Gastrocnemius medialis (tissue), 4 donors: ENCODE data around the gene SERPINA9.

Experiments used
- POLR2A ChIP-seq, 2 donors: fragments of 450-650 bp; IDR thresholded peaks; one replicate each; pipeline ENCODE4 v1.6.1; 2017; ENCODE audit warnings: antibody characterized with exemption in 2 of 2, mild to moderate bottlenecking in 2 of 2, moderate library complexity in 2 of 2
- TF ChIP-seq, protein P1 (sequence below), 5 experiments: fragments of 450-650 bp in 3 of 5; fragments of 200-600 bp in 2 of 5; sonication (generic) in 2 of 5; IDR thresholded peaks in 4 of 5; conservative IDR thresholded peaks in 1 of 5; 1 replicate in 4 of 5; 2 replicates in 1 of 5; pipeline ENCODE4 v1.5.1; 2016 to 2019; ENCODE audit warnings: antibody characterized with exemption in 5 of 5, mild to moderate bottlenecking in 3 of 5, moderate library complexity in 3 of 5

DNA sequence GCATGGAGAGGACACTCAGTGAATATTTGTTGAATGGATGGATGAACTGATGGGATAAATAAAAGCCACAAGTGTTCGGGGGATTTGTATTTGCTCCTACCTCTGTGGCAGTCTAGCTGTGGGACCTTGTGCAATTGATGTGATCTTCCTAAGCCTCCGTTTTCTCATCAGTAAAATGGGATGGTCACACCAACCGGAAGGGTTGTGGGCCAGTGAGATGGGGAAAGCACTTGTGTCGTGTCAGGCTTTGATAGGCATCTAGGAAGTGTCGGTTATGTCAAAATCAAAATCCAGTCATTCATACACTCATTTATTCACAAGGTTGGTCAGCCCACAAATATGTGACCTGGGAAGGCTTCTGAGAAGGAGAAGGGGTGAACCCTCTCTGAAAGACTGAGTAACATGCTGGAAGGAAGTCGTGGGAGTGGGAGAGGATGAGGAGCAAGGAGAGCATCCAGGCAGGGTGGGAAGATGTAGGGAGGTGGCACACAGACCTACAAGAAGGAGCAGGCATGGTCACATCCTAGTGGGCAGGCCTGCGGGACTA lies 7.8 kb upstream of the SERPINA9 start:
- TF ChIP-seq, protein P1, sequence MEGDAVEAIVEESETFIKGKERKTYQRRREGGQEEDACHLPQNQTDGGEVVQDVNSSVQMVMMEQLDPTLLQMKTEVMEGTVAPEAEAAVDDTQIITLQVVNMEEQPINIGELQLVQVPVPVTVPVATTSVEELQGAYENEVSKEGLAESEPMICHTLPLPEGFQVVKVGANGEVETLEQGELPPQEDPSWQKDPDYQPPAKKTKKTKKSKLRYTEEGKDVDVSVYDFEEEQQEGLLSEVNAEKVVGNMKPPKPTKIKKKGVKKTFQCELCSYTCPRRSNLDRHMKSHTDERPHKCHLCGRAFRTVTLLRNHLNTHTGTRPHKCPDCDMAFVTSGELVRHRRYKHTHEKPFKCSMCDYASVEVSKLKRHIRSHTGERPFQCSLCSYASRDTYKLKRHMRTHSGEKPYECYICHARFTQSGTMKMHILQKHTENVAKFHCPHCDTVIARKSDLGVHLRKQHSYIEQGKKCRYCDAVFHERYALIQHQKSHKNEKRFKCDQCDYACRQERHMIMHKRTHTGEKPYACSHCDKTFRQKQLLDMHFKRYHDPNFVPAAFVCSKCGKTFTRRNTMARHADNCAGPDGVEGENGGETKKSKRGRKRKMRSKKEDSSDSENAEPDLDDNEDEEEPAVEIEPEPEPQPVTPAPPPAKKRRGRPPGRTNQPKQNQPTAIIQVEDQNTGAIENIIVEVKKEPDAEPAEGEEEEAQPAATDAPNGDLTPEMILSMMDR (IDR thresholded peaks at IDR 0.05 in 4 of 5, conservative IDR thresholded peaks at IDR 0.05 in 1 of 5): no peak
- no peak for TF ChIP-seq POLR2A (IDR thresholded peaks at IDR 0.05)
